ENCODE data around the gene ADAMTS16.

Gene ADAMTS16

GRCh38 chr5:5188376-5189050 is 48.4 kb downstream of the ADAMTS16 start:
- no peak for DNase-seq (ENCODE audit: low spot score)

GRCh38 chr5:5189051-5189430 is 48.9 kb downstream of the ADAMTS16 start:
- no peak for DNase-seq (ENCODE audit: low spot score)

GRCh38 chr5:5191906-5192305 is 51.8 kb downstream of the ADAMTS16 start:
- DNase-seq (ENCODE audit: low spot score): no peak

- DNase-seq (ENCODE audit: low spot score): no peak
Observed at GRCh38 chr5:5192681-5193080, 52.6 kb downstream of the ADAMTS16 start.

- DNase-seq (ENCODE audit: low spot score): no peak
Observed at GRCh38 chr5:5195128-5195918, 55.2 kb downstream of the ADAMTS16 start.

GRCh38 chr5:5198135-5198534 is 58.0 kb downstream of the ADAMTS16 start:
- no peak for DNase-seq (ENCODE audit: low spot score)

GRCh38 chr5:5198815-5199214 is 58.7 kb downstream of the ADAMTS16 start:
- DNase-seq (ENCODE audit: low spot score): no peak

- no peak for DNase-seq (ENCODE audit: low spot score)
Observed at GRCh38 chr5:5199495-5199894, 59.4 kb downstream of the ADAMTS16 start.

- no peak for DNase-seq (ENCODE audit: low spot score)
Observed at GRCh38 chr5:5200133-5200532, 60.0 kb downstream of the ADAMTS16 start.

GRCh38 chr5:5202321-5202720 is 62.2 kb downstream of the ADAMTS16 start:
- no peak for DNase-seq (ENCODE audit: low spot score)

- DNase-seq (ENCODE audit: low spot score): no peak
Observed at GRCh38 chr5:5203451-5203850, 63.3 kb downstream of the ADAMTS16 start.

GRCh38 chr5:5207828-5208227 is 67.7 kb downstream of the ADAMTS16 start:
- DNase-seq (ENCODE audit: low spot score): no peak

- DNase-seq (ENCODE audit: low spot score): no peak
Observed at GRCh38 chr5:5209089-5209488, 69.0 kb downstream of the ADAMTS16 start.

GRCh38 chr5:5209510-5210286 is 69.6 kb downstream of the ADAMTS16 start:
- DNase-seq (ENCODE audit: low spot score): no peak

GRCh38 chr5:5217371-5217770 is 77.2 kb downstream of the ADAMTS16 start:
- DNase-seq (ENCODE audit: low spot score): no peak

GRCh38 chr5:5218396-5218795 is 78.3 kb downstream of the ADAMTS16 start:
- no peak for DNase-seq (ENCODE audit: low spot score)

- no peak for DNase-seq (ENCODE audit: low spot score)
Observed at GRCh38 chr5:5219541-5219940, 79.4 kb downstream of the ADAMTS16 start.

GRCh38 chr5:5220901-5221631 is 80.9 kb downstream of the ADAMTS16 start:
- DNase-seq (ENCODE audit: low spot score): no peak

- no peak for DNase-seq (ENCODE audit: low spot score)
Observed at GRCh38 chr5:5221724-5222123, 81.6 kb downstream of the ADAMTS16 start.

- DNase-seq (ENCODE audit: low spot score): no peak
Observed at GRCh38 chr5:5231576-5231975, 91.4 kb downstream of the ADAMTS16 start.

- DNase-seq (ENCODE audit: low spot score): no peak
Observed at GRCh38 chr5:5234912-5235311, 94.8 kb downstream of the ADAMTS16 start.

GRCh38 chr5:5235685-5236084 is 95.6 kb downstream of the ADAMTS16 start:
- DNase-seq (ENCODE audit: low spot score): no peak
